Testis (tissue), 3 donors: ENCODE data around the gene SASH1. TPM values are rescaled to one million over a fixed set of nuclear protein-coding genes. Genes with fewer than 3 reads are reported as not detected.

ENCODE experiments used
- DNase-seq: peaks from one replicate; pipeline ENCODE4 v3.0.0-alpha.2; 2019
- H3K27ac ChIP-seq, 2 donors: fragments of 200-600 bp; sonication (generic); one replicate each; pipeline ENCODE4 v1.5.1; 2019
- H3K27me3 ChIP-seq: fragments of 200-600 bp; sonication (generic); one replicate; pipeline ENCODE4 v1.5.1; 2019
- H3K36me3 ChIP-seq: fragments of 200-600 bp; sonication (generic); one replicate; pipeline ENCODE4 v1.5.1; 2017; ENCODE audit warnings: low read depth; ENCODE audit errors: missing control alignments
- H3K4me1 ChIP-seq: fragments of 200-600 bp; sonication (generic); one replicate; pipeline ENCODE4 v1.5.1; 2019
- H3K4me3 ChIP-seq, 2 donors: fragments of 200-600 bp; sonication (generic); one replicate each; pipeline ENCODE4 v1.5.1; 2017 to 2019
- H3K9me3 ChIP-seq: fragments of 200-600 bp; sonication (generic); one replicate; pipeline ENCODE4 v1.5.1; 2017
- POLR2A ChIP-seq: fragments of 450-650 bp; IDR thresholded peaks from one replicate; pipeline ENCODE4 v1.6.1; 2017; ENCODE audit warnings: antibody characterized with exemption, mild to moderate bottlenecking, moderate library complexity
- WGBS, 2 donors: methylation state at CpG; one replicate each; pipeline ENCODE4 v1.1.5; 2018; 5-methylcytosine and 5-hydroxymethylcytosine counted together
- intact Hi-C: fragments of 100-400 bp; cut with DNase I; formaldehyde crosslinking; loops from one replicate; pipeline ENCODE4 v1.15.1; 2023; ENCODE audit warnings: low total_unique reads
- polyA plus RNA-seq: library from polyadenylated mRNA; stranded (reverse); fragments of 350-450 nt; fragmentation: Illumina TruSeq; extraction: RNeasy Lipid Tissue Mini Kit (QIAGEN cat#74804); gene quantifications from one replicate; pipeline ENCODE4 v1.2.3, GENCODE V29; 2014; ENCODE audit warnings: low read depth, low replicate concordance; ENCODE audit not compliant: insufficient read depth
- total RNA-seq, 2 donors: library from RNA; depleted of rRNA; stranded (reverse); fragments of >200 nt; gene quantifications; one replicate each; pipeline ENCODE4 v1.2.3, GENCODE V29; 2016
- TF ChIP-seq, protein P1 (sequence below), 3 experiments: fragments of 450-650 bp in 2 of 3; fragments of 200-600 bp in 1 of 3; sonication (generic) in 1 of 3; IDR thresholded peaks; one replicate each; pipeline ENCODE4 v1.5.1; 2016 to 2019; ENCODE audit warnings: antibody characterized with exemption in 3 of 3, mild to moderate bottlenecking in 2 of 3, moderate library complexity in 1 of 3

SASH1 gene
- total and polyA plus RNA-seq, 3 donors from 2014 or later = 12.1 to 42.1 (median 40.3) TPM

GRCh38 chr6:148325316-148326068, 17.1 kb upstream of the SASH1 start:
- no peaks in the 10 kb centered on the region for H3K9me3 ChIP-seq
- WGBS, 2 donors = 90 to 95% methylated on average over 11 of the region's 11 CpGs
- no peak overlapping the region for H3K27ac ChIP-seq
- peaks cover 11% of the 10 kb centered on the region for H3K4me1 ChIP-seq
- H3K36me3 ChIP-seq = no peaks in the 10 kb centered on the region
- H3K27me3 ChIP-seq = no peaks in the 10 kb centered on the region
- no peak overlapping the region for H3K4me3 ChIP-seq
- TF ChIP-seq POLR2A = no peak
- TF ChIP-seq, protein P1, sequence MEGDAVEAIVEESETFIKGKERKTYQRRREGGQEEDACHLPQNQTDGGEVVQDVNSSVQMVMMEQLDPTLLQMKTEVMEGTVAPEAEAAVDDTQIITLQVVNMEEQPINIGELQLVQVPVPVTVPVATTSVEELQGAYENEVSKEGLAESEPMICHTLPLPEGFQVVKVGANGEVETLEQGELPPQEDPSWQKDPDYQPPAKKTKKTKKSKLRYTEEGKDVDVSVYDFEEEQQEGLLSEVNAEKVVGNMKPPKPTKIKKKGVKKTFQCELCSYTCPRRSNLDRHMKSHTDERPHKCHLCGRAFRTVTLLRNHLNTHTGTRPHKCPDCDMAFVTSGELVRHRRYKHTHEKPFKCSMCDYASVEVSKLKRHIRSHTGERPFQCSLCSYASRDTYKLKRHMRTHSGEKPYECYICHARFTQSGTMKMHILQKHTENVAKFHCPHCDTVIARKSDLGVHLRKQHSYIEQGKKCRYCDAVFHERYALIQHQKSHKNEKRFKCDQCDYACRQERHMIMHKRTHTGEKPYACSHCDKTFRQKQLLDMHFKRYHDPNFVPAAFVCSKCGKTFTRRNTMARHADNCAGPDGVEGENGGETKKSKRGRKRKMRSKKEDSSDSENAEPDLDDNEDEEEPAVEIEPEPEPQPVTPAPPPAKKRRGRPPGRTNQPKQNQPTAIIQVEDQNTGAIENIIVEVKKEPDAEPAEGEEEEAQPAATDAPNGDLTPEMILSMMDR (IDR thresholded peaks at IDR 0.05) = no peak
- intact Hi-C loops = no loop called here
- no peak for DNase-seq

DNA sequence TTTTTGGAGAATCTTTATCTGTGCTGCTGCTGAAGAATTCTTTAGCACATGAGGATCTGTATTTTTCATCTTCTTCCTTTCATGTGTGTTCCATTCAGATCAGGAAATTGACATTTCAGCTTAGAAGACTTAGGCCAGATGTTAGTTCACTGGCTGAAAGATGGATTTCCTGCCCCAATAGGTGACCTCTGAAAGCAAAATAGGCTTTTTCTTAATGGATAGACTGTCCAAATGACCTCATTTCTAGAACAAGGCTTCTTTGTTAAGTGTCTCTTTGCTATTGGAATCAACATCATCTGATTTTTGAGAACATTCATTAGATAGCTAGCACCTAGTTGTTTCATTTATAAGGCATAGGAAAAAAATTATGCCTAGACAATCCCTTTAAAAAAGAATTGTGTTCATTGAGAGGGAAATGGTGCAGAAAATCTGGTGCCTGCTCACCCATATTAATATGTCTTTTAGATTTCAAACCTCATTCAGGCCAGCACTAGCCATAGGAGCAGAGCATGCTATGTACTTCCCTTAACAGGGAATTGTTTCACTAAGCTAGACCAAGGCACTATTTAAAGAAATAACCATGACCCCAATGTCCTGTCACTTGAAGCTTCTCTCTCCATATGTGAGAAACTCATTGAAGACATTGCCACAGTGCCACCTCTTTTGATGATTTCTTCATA, 13.6 kb upstream of the SASH1 start:
- TF ChIP-seq, protein P1 (IDR thresholded peaks at IDR 0.05) = no peak
- no peak for TF ChIP-seq POLR2A
- Histone ChIP-seq H3K36me3 (no peaks in the 10 kb centered on the region), H3K9me3 (no peaks in the 10 kb centered on the region), H3K4me1 (peaks cover 11% of the 10 kb centered on the region), H3K4me3 (no peak overlapping the region), H3K27me3 (no peaks in the 10 kb centered on the region), H3K27ac (peak overlapping the region in 1 of 2 donors; percentile 19)
- intact Hi-C loops = no loop called here
- no peak for DNase-seq

GRCh38 chr6:148329596-148330381, 12.8 kb upstream of the SASH1 start:
- no peak for TF ChIP-seq POLR2A
- TF ChIP-seq, protein P1 (IDR thresholded peaks at IDR 0.05) = no peak
- WGBS, 2 donors = 71 to 73% methylated on average over 7 of the region's 7 CpGs
- Histone ChIP-seq H3K36me3 (no peaks in the 10 kb centered on the region), H3K9me3 (no peaks in the 10 kb centered on the region), H3K27ac (peak overlapping the region in 1 of 2 donors; percentile 19), H3K4me3 (no peak overlapping the region), H3K27me3 (no peaks in the 10 kb centered on the region), H3K4me1 (peaks cover 11% of the 10 kb centered on the region)
- no peak for DNase-seq
- intact Hi-C loops = no loop called here

GRCh38 chr6:148332088-148332487, 10.6 kb upstream of the SASH1 start:
- 89 to 95% methylated on average over 1 of the region's 1 CpG for WGBS, 2 donors
- Histone ChIP-seq H3K27me3 (no peaks in the 10 kb centered on the region), H3K4me1 (peaks cover 11% of the 10 kb centered on the region), H3K4me3 (no peak overlapping the region), H3K36me3 (no peaks in the 10 kb centered on the region), H3K27ac (no peak overlapping the region), H3K9me3 (no peaks in the 10 kb centered on the region)
- DNase-seq = no peak
- intact Hi-C loops = no loop called here
- TF ChIP-seq POLR2A = no peak
- TF ChIP-seq, protein P1 (IDR thresholded peaks at IDR 0.05) = no peak
